WI38 (cell line): ENCODE data around the gene ZNF195.

Source experiments
- H3K4me3 ChIP-seq: 2 replicates; pipeline ENCODE4 v1.5.1; 2011; ENCODE audit warnings: low read depth, mild to moderate bottlenecking, control low read depth, low read length
- TF ChIP-seq, protein P1 (sequence below): IDR thresholded peaks from 2 replicates; pipeline ENCODE4 v1.5.1; 2012; ENCODE audit warnings: low read depth, mild to moderate bottlenecking, control low read depth, low read length

ZNF195 gene

DNA sequence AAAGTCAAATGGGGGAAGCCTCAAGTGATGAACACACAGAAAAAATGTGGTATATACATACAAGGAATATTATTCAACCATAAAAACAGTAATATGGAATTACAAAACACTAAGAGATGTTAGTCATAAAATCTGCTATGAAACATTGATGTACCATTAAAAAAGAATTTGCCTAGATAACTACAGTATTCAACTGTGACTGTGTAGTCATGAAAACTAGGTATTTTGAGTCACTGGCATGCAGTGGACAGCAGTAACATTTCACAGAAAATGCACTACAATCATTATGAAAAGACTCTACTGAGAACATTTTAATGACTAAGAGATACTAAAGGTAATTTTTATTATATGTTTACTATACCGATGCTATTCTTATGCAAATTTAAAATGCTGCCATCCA, 11.7 kb downstream of the ZNF195 start:
- no peak overlapping the region for H3K4me3 ChIP-seq
- TF ChIP-seq, protein P1, sequence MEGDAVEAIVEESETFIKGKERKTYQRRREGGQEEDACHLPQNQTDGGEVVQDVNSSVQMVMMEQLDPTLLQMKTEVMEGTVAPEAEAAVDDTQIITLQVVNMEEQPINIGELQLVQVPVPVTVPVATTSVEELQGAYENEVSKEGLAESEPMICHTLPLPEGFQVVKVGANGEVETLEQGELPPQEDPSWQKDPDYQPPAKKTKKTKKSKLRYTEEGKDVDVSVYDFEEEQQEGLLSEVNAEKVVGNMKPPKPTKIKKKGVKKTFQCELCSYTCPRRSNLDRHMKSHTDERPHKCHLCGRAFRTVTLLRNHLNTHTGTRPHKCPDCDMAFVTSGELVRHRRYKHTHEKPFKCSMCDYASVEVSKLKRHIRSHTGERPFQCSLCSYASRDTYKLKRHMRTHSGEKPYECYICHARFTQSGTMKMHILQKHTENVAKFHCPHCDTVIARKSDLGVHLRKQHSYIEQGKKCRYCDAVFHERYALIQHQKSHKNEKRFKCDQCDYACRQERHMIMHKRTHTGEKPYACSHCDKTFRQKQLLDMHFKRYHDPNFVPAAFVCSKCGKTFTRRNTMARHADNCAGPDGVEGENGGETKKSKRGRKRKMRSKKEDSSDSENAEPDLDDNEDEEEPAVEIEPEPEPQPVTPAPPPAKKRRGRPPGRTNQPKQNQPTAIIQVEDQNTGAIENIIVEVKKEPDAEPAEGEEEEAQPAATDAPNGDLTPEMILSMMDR = no peak

DNA sequence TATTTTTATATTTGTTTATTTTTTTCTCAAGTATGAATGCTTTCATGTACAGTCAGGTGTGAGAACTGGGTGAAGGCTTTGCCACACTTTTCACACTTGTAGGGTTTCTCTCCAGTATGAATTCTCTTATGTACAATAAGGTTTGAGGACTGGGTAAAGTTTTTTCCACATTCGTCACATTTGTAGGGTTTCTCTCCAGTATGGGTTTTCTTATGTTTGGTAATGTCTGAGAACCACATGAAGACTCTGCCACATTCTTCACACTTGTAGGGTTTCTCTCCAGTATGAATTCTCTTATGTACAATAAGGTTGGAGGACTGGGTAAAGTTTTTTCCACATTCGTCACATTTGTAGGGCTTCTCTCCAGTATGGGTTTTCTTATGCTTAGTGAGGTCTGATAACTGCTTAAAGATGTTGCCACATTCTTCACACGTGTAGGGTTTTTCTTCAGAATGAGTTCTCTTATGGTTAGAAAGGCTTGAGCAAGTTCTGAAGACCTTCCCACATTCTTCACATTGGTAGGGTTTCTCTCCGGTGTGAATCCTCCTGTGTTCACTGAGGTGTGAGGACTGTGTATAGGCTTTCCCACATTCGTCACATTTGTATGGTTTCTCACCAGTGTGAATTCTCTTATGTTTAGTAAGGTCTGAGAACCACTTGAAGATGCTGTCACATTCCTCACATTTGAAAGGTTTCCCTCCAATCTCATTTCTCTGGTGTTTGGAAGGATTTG, 19.7 kb downstream of the ZNF195 start:
- no peak overlapping the region for H3K4me3 ChIP-seq
- TF ChIP-seq, protein P1 = no peak

DNA sequence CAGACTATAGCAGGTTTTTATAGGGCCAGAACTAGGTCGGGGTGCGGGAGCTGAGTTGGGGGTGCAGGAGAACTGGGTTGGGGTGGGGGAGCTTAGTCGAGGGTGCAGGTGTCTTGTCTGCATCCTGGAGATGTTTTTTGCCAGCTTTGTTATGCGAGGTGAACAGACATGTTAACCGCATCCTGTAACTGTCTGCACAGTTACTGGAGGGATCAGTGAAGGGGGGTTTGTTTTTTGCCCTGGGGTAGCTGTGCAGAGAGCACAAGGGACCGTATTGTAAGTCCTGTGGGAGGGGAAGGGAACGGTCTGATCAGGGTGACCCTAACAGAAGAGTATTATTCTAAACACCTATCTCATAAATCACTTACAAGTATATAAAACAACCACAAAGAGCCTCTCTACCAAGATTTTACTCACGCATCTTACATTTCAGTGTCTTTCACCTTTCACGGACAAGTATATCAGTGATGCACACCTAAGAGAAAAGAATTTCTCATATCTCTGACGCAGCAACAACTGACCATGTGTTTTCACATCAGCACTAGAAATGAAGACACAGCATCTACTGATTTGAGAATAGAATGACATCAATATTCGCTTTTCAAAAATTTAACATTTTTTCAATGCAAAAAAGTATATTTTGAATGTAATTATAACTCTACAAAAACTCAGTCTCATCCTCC, 20.8 kb downstream of the ZNF195 start:
- TF ChIP-seq, protein P1 = no peak
- no peak overlapping the region for H3K4me3 ChIP-seq

DNA sequence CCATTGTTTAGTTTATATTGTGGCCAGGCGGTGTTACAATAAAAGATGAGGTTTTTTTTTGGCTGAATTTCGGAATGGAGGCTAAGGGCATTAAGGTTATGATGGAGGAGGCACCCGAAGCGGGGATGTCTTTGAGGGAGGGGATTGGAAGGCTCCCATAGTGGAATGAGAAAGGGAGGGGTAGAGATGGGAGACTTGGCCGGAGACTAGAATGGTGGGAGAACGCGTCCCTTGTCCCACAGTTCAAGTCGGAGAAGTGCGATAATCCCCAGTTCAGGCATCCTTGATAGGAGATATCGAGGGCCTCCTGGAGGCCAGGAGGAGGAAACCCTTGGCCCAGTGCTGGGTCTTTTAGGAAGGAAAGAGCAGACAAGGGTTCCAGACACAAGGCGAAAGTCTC, 21.6 kb downstream of the ZNF195 start:
- H3K4me3 ChIP-seq = no peak overlapping the region
- TF ChIP-seq, protein P1 = no peak

DNA sequence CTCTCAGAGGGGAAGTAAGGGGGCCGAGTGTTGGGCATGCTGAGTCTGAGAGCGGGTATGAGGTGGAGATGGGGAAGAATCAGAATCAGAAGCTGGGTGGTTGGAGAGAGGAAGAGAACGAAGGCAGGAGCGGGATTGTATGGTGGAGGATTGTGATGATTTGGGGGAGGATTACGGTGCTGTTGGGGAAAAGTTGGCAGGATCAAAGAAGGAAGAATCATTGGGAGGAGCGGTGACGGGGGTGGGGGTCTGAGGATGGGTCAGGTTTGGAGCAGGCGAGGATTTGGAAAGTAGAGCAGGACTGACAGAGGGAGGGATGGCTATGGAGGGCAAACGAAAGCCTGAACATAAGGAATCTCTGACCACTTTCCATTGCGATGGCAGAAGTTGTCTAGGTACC, 22.1 kb downstream of the ZNF195 start:
- H3K4me3 ChIP-seq = no peak overlapping the region
- TF ChIP-seq, protein P1 = no peak

DNA sequence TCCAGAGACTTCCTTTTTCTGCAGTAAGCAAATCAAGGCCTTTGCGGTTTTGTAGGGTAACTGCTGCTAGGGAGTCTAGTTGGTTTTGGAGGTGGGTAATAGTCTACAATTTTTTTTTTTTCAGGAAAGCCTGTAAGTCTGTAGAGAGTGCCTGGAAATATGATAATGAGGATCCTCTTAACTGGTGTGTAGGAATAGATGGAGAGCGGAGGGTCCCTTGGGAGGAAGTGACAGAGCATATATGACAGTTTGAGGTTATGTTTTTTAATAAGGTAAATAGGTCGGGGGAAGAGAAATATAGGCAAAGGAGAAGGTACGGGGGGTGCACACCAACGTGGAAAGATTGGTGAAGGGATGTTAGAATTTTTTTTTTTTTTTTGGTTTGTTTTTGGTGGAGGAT, 25.9 kb downstream of the ZNF195 start:
- no peak overlapping the region for H3K4me3 ChIP-seq
- TF ChIP-seq, protein P1 = no peak

DNA sequence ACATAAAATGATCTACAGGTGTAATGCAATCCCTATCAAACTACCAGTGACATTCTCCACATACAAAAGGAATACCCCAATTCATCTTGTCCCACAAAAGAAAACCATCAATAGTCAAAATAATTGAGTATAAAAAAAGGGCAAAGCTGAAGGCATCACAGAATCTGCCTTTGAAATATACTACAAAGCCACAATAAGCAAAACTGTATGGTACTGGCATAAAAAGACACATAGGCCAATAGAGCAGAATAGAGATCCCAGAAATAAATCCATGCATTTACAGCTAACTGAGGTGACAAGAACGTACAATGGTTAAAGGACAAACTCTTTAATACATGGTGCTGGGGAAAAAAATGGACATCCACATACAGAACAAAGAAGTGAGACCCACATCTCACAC, 31.8 kb downstream of the ZNF195 start:
- TF ChIP-seq, protein P1 = no peak

More for the DNA sequence above, 31.8 kb downstream of the ZNF195 start:
- H3K4me3 ChIP-seq = no peak overlapping the region
